Breast epithelium (tissue), 3 donors: ENCODE measurements around the gene ASTN2.

Source experiments
- CTCF ChIP-seq, 3 donors: fragments of 450-650 bp; IDR thresholded peaks; one replicate each; pipeline ENCODE4 v1.5.1; 2016 to 2017; ENCODE audit warnings: antibody characterized with exemption in 3 of 3, mild to moderate bottlenecking in 3 of 3, moderate library complexity in 3 of 3
- POLR2AphosphoS5 ChIP-seq, 3 donors: sonication (generic); formaldehyde crosslinking; IDR thresholded peaks; one replicate each; pipeline ENCODE4 v1.6.1; 2017; ENCODE audit warnings: antibody characterized with exemption in 3 of 3

- TF ChIP-seq CTCF (IDR thresholded peaks at IDR 0.05) (no peak), POLR2AphosphoS5 (IDR thresholded peaks at IDR 0.05) (no peak)
Measured at GRCh38 chr9:117189121-117189520, 225.7 kb downstream of the ASTN2 start.
